NCI-H2081 treated with DMSO at 0.1 percent for 48 hours (cell line): Measurements from ENCODE around the gene ATRNL1.

Experiments used
- DNase-seq: peaks from one replicate; lab custom pipeline; 2025; lab: John Stamatoyannopoulos, UW

Gene ATRNL1

DNA sequence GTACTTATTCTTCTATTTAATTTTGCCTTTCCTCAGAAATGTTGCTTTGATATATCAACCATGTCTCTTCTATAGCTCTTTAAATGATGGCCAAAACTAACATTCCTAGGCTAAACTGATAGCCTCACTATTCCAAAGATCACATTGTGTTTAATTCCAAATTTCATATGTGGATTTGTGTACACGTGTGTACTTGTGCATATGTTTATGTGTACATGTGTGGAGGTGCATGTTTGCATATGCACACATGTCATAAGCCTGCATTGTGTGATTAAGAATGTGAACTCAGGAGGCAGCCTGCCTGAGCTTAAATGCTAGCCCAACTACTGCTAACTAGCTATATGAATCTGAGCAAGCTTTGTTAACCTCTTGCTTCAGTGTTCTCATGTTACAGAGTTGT lies 753.4 kb downstream of the ATRNL1 start:
- no peak for DNase-seq

DNA sequence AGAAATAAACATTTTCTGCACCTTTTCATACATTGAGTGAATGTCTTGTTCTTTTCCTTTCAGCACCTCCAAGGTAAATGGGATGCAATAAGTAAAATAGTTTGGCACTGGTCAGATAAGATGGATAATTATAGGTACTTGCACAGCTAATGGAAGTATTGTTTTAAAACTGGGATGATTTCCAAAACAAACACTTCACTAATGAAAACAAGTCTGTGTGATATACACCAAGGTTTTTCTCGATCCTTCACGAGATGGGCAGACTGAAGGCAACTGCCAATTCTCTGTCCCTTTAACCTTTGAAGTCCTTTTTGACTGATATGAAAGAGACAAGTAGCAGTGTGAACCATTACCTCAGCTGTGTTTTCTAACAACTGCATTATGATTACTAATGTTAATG lies 756.0 kb downstream of the ATRNL1 start:
- no peak for DNase-seq

DNA sequence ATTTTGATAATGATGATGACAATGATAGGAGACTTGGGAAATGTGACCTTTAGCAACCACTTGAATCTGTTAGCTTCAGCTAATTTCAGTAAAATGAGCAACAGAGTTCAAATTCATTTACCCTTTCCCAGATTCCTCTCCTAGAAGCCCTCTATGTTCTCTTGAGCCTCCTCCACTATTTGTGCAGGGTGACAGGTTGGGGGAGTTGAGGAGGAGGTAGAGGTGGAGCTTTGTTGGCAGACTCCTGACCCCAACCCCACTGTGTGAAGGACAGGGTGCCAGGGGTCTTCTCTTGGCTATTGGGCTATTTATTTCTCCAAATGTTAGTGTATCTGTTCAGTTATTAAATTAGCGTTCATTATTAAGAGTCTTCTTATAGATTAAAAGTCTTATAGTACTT lies 757.5 kb downstream of the ATRNL1 start:
- no peak for DNase-seq

DNA sequence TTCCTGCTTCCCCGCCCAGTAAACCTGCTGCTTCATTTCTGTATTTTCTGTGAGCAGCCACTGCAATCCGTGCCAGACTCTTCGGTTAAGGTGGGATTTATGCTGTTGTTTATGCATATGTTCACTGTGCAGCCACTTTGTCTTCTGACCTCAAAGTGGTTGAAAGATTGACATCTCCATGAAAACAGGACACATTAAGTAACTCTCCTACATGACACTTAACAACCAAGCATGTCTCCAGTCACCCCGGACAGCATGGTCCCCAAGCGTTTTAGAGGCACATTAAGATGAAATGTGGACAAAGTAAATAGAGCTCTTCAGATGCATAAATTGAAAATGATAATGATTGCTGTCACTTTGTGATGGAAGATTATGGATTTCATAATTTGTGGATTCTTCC lies 758.5 kb downstream of the ATRNL1 start:
- DNase-seq: no peak

DNA sequence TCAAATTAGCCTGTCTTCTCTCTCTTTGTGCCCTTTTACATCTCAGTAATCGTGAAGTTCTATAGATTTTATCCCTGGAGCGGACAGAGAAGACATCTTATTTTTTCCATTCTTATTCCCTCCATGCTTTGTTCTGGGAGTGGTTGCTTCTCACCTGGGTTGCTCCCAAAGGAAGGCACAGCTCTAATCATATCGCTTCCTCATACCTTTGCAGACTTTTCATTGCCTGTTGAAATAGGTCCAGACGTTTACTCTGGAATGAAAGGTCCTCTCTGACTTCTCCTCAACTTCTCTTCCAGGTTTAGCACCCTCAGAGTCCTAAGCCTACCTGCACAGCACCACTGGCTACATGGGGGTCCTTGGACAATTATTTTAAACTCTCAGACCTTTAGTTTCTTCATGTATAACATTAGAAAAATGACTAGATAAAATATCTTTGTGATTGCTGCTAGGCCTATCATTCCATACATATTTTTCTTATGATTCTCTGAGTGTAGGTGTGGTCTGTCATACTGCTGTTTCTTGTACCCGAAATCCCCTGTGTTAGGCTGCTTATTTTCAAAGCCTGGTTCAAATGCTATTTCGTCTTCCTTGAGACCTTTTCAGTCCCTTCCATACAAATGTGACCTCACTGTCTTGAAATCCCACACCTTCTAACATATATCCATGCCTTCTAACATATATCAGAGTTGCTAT lies 761.7 kb downstream of the ATRNL1 start:
- no peak for DNase-seq

DNA sequence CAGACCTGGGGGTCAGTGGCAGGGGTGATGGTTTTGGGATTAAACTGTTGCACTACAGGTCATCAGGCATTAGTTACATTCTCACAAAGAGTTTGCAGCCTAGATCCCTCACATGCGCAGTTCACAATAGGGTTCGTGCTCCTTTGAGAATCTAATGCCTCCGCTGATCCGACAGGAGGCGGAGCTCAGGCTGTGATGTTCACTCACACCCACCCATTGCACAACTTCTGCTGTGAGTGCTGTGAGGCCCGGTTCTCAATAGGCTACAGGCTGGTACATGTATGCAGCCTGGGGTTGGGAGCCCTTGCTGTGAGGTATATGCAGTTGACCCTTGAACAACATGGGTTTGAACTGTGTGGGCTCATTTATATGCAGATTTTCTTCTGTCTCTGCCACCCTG lies 763.4 kb downstream of the ATRNL1 start:
- DNase-seq: no peak

DNA sequence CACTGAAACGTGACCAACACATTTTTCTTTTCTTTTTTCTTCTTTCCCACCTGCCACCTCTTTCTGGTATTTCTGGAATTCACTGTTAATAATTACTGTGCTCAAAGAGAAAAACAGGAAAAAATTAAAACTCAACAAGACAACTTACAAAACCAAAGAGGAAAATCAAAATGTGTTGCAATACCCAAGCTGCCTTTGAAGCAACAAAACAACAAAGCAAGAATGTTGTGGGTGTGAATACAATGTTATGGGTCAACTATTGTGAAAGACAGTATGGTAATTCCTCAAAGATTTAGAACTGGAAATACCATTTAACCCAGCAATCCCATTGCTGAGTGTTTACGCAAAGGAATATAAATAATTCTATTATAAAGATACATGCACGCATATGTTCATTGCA lies 764.7 kb downstream of the ATRNL1 start:
- DNase-seq: no peak

DNA sequence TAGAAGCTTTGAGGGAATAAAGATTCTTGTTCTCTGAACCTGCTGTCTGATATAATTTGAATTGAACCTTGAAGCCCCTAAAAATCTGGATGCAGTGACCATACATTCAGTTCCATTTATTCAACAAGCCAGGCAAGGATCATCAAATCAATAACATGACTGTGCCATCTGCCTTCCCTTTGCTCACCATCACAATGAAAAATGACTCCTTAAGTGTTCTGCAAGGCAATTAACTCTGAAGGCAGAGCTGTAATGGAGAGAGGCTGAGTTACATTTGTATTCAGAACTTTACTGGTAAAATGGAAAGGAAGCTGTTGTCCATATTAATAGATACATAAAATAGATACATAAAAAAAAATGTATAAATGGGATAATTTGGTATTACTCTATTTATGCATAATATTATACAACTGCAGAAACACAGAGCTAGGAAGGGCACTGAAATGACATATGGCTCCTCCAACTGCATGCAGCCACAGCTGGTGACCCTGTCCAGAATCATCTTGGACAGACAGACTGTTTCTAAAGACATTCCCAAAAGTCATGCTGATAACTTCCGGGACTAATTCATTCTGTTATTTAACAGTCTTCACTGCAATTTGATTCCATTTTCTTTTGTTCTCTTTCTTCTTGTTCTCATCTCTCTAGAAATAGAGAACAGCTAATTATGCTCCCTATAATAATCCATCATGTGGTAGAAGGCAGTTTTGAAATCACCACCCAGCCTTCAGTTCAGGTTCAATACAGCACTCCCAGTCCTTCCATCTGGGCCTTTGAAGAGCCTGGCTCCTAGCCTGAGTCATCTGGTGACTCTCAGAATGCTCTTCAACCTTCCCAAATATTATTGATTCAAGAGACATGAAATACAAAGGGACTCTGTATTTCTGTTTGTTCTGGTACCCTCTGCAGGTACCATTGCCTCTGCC lies 767.3 kb downstream of the ATRNL1 start:
- DNase-seq: no peak

DNA sequence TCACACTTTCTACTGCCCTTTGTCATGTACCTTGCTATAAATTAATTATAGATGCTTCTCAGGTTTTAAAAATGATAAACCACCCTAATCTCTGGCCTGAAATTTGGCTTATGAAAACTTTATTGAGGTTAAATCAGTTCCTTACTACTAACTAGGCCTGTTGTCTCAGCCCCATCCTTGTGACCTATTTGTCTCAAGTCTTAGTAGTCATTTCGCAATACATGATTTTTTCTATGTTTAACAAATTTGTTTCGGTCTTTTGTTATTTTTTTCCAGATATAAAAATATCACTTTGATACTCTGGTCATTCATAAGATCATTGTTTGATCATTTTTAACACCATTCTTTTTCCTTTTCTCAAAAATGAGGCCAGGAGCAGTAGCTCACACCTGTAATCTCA lies 768.3 kb downstream of the ATRNL1 start:
- no peak for DNase-seq

DNA sequence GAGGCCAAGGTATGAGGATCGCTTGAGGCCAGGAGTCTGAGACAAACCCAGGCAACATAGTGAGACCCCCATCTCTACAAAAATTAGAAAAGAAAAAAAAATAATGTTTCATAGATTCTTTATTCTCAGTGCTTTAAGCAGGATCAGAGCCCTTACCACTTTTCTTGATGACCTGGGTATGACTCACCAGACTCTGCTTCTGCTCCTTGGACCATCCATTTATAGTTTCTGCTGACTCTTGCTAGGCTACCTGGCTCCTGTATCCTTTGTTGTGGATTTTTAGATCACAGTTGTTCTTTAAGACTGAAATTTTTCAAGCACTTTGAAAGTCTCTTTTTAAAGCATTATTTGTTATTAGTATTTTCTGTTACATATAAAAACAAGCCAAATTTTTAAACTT lies 768.7 kb downstream of the ATRNL1 start:
- no peak for DNase-seq

DNA sequence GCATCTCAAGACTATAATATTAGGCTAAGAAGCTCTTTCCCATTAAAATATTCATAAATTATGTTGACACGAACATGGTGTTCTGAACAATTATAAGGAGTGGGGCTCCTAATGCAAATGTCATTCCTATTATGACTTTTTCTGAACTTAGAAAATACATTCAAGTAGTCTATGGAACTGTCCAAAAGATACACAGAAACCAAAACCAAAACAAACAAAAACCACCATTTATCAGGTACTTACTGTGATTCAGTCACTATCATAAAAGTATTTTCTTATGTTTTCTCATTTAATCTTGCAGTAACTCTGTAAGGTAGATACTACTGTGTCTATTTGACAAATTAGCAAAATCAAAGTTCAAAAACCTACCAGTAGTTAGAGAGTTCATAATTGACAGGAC lies 773.0 kb downstream of the ATRNL1 start:
- no peak for DNase-seq

DNA sequence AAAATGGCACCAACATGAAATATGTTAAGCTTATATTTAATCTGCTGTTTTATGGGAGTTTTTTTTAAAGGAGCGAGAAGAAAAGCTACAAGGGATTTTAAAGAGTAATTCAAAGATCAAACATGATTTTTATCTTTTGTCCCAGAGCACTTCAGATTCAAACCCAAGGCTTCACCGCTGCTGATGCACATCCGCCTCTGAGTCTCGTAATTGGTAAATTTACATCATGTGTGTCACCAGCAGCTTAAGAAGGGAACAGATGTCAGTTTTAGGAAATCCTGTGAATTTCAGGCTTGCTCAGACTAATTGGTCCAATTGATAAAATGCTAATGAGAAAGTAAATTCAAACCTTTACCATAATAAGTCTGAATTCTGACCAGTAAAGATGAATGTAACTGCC lies 773.5 kb downstream of the ATRNL1 start:
- DNase-seq: no peak

DNA sequence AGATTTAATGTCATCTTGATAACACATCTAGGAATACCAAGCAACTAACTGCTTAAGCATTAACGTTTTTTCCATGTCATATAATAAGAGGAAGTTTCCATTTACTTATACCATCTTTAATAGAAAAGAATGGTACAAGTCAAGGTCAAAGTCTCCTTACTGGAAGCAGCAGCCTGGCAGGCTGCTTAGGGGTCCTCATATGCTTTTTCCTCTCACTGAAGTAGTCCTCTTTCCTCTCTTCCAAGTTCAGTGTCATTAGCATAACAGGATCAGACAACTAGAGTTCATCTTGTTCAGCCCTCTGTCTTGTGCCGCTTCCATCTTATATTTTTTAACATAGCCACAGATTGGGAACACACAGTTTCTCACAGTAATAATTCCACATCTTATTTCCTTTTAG lies 774.1 kb downstream of the ATRNL1 start:
- DNase-seq: no peak

DNA sequence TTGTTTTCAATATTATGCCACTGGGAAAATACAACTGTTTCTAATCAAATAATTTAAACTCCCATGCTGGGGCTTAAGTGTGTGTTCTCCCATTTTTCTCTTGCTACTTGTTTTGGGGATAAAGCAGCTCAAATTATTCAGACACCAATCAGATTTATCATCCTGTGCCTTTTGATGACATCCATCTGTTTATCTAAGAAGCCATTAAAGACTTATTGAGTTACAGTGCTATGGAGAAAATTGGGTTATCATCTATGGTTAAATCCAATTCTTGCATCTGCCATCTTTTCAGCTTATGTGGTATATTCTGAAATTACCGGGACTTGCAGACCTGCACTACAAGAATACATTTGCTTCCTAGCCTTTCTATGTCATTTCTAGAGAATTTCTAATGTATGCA lies 778.7 kb downstream of the ATRNL1 start:
- DNase-seq: no peak

DNA sequence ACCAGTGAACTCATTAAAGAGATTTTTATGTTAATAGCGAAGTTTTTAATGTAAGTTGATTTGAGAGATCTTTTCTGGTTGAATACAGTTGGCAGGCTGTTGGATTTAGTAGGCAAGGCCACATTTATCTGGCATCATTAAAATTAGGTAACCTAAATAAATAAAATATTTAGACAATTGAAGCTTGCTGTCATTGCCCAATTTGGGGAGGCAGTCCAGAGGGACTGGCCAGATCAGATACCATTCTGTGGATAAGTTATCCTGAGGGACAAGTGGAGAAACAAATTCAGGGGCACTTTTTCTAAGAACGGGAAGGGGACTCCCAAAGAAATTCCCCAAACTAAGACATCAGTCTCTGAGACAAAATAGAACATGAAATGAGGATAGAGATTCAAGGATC lies 782.0 kb downstream of the ATRNL1 start:
- no peak for DNase-seq

DNA sequence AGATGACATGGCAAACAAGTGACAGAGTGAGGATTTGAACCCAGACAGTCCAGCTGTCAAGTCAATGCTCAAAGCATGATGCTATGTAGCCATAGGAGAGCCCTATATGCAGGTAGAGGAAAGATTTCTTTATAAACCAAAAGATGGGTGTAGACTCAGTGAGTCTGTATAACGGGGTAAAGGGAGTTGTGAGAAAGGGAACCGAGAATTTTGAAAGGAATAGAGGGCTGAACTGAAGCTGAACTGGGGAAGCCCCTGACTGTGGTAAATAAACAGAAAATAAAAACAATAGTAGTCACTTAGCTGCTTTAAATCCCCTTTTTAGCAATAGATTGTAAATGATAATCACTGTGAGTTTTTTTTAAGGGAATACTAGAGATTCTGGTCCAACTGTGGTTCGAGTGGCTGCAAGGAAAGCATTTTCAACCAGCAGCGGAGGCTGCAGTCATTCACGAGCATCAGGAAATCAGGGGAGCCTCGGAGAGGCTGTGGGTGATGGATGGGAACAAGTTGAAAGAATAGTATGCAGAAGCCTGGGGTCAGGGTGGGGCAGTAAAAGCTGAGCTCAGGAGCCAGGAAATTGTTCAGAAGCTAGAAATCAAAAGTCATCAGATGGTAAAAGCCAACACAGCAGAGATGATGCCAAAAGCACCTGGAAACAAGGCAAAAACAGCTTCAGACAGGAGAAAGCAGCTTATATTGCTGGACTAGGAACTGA lies 786.4 kb downstream of the ATRNL1 start:
- DNase-seq: no peak

DNA sequence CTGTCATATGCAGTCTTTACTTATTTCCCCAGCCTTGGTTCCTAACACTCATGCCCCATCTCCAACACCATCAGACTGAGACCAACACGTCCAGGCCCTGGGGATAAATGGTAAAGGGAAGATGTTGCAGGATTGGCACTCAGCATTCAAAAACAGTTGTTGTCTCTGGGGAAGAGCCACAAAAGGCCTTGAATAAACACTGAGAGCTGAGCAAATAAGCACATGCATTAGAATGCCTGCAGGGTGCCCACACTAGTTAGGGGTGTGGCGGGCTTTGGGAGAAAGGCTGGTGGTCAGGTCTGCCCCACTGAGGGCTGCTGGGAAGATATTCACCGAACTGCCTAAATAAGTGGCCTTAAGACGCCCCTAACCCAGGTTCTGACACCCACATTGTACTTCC lies 788.9 kb downstream of the ATRNL1 start:
- no peak for DNase-seq

DNA sequence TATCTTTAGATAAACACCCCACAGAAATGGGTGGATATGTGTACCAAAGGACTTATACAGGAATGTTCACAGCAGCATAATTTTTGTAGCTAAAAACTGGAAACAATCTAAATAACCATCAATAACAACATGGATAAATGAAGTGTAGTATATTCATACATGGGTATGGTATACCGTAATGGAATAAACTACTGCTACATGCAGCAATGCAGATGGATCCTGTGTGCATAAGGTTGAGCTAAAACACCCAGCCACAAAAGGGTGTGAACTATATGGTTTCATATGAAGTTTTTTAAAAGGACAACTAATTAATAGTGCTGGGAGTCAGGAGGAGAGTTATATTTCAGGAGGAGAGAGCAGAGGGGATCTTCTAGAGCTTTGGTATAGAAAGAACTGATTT lies 790.2 kb downstream of the ATRNL1 start:
- no peak for DNase-seq

DNA sequence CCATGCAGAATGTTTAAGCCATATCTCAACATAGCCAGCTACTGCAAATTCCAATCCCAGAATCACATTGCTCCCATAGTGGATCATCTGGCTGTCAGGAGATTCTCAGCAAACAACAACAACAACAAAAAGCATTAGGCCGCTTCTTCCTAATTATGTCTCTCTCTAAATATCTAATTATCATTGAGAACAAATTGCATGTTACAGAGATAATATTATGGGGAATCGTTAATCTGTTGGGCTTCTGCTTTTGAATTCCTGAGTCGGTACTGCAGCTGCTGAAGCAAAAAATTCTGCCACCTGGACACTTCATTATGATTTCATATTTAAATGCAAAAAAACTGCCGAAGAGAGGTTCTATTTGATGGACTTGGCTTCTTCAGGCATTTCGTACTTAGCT lies 791.2 kb downstream of the ATRNL1 start:
- no peak for DNase-seq

DNA sequence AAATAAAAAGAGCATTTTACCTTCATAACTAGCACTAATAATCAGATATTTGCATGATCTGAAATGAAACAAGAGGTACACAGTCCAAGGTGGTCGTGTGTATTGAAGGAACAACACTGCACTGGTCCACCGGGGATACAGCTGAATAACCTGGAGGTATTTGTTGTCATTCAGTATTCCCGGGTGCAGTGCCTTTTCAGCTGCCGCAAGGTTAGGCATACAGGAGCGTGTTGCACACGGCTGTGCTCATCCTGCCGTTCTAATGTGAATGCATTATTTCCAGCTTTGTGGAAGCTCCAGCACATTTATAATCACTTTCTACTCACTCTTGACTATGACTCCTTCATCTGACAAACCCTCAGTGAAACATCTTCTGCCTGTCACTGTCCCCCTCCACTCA lies 802.0 kb downstream of the ATRNL1 start:
- DNase-seq: no peak

DNA sequence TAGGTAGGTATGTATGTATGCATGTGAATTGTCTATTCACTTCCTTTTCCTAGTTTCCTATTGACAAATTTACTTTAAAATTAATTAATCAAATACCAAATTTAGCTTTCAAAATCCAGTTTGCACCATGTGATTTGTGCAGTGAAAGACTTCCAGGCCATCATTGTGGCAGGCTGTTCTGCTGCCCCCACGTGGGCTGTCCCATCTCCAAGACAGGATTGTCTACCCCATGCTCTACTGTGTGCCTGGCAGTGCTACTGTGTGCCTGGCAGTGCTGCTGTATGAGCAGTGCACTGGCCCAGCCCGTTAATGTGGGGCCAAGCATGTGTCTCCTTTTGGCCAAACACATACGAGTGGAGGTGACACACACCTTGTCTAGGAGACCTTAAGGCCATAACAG lies 805.1 kb downstream of the ATRNL1 start:
- DNase-seq: no peak

DNA sequence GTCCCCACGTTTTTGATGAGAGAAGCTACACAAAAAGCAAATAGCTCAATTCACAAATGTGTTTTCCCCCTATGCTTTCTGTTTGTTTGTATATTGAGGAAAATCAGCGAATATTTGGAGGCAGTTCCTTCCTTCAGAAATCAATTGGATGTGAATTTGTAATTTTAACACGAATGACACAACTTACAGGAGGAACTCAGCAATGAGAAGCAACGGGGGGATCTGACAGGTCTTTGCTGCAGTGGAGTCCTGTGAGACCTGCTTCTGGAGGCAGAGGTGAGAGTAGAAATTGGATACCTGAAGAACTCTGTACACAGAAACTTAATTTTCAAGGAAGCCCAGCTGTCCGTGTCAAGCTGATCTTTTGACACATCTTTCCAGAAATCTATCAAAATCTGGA lies 809.4 kb downstream of the ATRNL1 start:
- DNase-seq: no peak

DNA sequence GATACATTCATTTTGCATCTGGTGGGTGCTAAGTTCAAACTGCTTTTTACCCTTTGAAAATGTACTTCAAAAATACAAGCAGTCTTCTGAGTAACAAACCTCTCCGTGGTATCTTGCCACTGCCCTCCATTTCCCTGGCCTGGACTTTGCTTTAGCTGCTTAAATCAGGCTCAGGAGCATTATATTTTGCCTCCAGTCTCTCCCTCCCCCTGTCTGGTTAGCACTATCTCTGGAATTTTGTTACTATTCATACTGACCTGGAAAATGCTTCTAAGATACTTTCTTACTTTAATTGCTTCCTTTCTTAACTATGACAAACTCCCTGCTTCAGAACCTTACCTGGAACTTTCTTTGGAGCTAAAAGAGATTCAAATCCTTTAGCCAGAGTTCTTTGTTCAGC lies 810.0 kb downstream of the ATRNL1 start:
- no peak for DNase-seq
